Posterior vena cava (tissue), 2 donors: ENCODE data around the gene NIPBL. TPM values are rescaled to one million over a fixed set of nuclear protein-coding genes. Genes with fewer than 3 reads are reported as not detected.

Source experiments
- DNase-seq: peaks from one replicate; pipeline ENCODE4 v3.0.0-alpha.2; 2020; ENCODE audit warnings: low spot score
- intact Hi-C, 2 donors: fragments of 100-400 bp; cut with DNase I; formaldehyde crosslinking; loops; one replicate each; pipeline versions ENCODE4 v1.14.1 to v1.14.2; 2022 to 2023
- total RNA-seq, 2 donors: library from RNA; stranded (reverse); fragmentation: NEBNext Ultra II Directional; extraction: Animal tissue kit (Norgen Biotek cat#: 25700); gene quantifications; one replicate each; pipeline ENCODE4 v1.2.1, GENCODE V29; 2021
- donor health status: DM: yes; HTN: yes; CAD: no.
- donor health status: DM: yes; HTN: yes; CAD: no.

NIPBL gene
- total RNA-seq, 2 donors from 2014 or later: 49.3 to 58.6 TPM

DNA sequence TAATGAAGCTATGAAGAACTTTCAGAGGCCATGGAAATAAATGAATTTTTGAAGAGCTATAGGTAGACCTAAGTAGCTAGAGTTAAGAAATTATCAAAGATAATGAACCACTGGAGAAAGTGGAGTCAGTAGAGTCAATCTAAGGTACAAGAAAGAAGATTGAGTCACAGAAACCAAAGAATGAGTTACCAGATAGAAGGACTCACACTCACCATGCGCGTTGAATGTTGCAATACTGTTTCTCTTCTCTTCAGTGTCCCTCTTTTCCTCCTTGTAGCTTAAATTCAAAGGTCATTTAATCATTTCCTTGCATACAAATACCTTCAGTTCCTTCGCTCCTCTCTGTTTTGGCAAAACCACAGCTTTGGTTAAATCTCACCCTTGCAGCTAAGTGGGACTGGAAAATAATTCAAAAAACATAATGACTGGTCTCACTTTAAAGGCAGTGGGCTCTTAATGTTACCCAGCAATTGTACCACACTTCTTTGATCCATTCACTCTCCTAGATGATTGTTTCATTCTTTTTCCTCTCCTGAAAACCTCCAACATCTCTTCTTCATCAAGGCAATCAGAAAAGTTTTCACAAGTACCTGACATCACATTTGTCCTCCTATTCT lies 58.3 kb downstream of the NIPBL start:
- intact Hi-C loops: no loop called here
- DNase-seq: no peak

DNA sequence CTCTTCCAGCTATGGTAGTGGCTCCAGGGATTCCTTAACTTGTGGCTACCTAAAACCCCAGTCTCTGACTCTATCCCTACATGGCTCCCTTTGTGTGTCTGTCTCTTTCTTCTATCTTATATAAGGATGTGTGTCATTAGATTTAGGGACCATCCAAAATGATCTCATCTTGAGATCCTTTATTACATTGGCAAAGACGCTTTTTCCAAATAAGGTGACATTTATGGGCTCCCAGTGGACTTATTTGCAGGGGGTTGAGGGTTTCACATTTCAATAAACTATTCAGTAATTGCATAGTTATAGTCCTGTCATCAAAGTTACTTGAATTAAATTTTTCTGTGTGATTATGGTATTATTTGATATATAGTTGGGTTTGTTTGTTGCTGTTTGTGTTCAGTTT lies 59.2 kb downstream of the NIPBL start:
- intact Hi-C loops: no loop called here
- no peak for DNase-seq

DNA sequence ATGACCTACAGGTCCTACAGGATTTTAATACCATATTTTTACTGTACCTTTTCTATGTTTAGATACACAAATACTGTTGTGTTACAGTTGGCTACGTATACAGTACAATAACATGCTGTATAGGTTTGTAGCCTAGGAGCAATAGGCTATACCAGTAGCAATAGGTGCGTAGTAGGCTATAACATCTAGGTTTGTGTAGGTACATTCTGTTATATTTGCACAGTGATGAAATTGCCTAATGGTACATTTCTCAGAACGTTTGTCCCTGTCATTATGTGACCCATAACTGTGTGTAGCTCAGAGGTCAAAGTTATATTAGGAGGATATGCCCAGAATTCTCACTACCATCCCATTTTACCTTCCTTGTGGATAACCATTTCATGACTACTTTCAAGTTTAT lies 59.7 kb downstream of the NIPBL start:
- DNase-seq: no peak
- intact Hi-C loops: no loop called here

DNA sequence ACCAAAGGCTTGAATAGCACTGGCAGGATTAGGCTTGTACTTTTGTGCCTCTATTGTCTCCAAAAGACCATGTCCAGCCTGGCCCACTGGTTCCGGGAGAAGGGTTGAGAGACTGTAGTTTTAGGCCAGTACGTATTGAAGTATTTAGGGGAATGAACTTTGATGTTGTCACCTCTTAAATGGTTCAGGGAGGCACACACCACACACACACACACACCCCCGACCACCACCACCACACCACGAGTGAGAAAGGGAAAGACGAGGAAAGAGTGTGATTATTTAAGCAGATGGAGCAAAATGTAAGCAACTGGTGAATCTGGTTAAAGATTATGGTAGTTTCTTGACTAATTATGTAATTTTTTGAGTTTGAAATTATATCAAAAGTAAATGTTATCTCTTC lies 61.6 kb downstream of the NIPBL start:
- intact Hi-C loops: no loop called here
- no peak for DNase-seq

DNA sequence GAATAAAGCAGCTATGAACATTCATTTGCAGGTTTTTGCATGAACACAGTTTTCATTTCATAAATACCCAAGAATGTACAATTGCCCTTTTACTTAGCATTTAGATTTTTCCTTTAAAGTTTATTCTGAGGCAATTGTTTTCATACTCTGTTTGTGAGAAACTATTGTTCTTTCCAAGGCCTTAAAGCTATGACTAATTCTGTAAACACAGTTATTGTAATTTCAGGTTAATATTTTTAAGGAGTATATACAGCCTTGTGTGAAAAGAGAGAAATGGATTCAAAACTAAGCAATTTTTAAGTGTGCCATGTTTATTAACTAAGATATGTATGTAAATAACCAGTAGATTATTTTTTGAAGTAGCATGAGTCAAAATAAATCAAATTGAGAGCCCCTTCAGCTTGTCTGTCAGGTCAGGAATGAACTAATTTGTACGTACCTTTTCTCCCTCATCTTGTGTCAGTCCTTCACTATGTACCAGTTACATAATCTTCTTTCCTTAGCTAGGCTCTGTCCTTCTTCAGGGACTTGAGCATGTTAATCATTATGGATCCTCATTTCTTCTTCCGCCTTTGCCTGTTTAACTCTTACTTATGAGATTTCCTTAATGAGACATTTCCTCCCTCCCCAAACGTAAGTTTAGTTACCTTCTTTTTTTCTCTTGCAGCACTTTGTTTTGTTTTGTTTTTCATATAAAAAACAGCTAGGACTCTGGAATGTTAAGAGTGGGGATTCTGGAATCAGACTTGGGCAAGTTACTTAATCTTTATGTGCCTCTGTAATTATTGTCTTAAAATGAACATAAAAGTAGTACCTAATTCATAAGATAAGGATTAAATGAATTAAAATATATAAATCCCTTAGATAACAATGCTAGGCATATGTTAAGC lies 63.6 kb downstream of the NIPBL start:
- intact Hi-C loops: loop anchor here in 1 of 2 donors (2.0 kb wide), 1 partner anchor 25 kb away; no protein-coding TSS in a partner anchor

DNA sequence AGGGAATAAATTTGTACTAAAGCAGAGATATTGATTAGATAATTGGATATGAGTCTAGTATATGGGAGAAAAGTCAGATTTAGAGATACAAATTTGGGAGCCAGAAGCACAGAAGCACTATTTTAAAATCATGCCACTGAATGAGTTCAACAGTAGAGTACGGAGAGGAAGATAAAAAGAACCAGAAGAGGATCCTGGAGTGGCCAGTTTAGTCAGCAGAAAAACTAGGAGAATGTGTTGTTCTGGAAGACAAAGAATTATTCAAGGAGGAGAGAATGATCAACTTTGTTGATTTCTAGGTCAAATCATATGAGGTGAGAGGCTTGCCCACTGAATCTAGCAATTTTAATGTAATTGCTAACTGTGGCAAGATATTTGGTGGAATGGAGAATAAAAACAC lies 67.0 kb downstream of the NIPBL start:
- DNase-seq: no peak
- intact Hi-C loops: no loop called here

More for the DNA sequence above, 63.6 kb downstream of the NIPBL start:
- no peak for DNase-seq

DNA sequence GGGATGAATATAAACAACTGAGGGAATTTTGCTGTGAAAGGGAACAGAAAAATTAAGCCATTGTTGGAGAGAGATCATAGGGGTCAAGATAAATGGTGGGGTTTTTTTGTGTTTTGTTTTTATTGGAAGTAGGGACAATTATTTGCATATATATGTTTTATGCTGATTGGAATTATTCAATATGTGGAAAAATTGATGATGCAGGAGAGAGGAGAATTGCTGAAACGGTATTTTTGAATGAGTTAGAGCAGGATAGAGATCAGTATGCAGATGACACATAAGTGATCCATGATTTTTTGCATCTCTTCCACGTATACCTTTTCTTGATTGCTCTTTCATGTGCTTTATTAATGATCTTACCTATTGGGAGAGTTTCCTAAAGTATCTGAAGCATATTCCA lies 67.5 kb downstream of the NIPBL start:
- intact Hi-C loops: no loop called here
- no peak for DNase-seq

DNA sequence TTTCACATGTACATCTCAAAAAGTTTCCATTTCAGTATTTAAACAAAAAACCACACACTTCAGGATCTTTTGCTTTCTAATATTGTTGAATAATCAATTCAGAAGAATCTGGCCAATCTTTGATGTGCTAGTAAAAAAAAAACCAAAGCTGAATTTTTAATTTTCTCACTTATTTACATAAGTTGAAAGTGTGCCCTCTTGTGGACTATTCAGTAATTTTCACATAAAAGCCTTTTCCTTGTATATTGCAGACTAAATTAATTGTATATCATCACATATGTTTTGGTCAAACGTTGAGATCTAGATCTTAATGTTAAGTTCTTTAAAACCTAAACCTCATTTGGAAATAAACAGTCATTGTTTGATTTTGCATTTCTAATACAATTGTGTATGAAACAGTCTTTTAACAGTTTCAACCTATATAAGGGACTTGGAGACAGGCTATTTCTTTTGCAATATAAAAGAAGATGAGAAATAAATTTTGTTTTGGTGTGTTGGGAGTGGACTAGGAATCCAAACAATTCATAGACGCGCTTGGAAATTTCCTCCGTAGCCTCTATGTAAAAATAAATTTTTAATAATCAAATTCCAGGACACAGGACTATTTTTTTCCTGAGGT lies 68.1 kb downstream of the NIPBL start:
- no peak for DNase-seq
- intact Hi-C loops: loop anchor here in 1 of 2 donors (5.0 kb wide), 1 partner anchor 278 kb away; no protein-coding TSS in a partner anchor

DNA sequence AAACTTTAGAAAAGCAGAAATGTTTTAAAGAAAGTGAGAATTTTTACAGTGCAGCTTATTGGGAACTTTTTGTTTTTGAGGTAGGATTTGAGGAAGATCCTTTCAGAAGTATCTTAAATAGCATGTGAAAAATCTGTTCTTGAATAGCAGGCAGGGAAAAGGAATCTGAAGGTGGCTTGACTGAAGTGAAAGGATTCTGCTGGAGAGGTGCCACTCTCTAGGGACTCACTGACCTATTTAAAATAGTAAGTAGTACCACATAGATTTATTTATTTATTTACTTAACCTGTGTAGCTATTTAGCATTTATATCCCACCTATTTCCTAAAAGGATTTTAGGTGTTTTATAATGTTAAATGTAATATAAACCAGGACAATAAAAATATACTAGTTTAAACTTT lies 69.1 kb downstream of the NIPBL start:
- intact Hi-C loops: loop anchor here in 1 of 2 donors (5.0 kb wide), 1 partner anchor 277 kb away; no protein-coding TSS in a partner anchor
- no peak for DNase-seq

DNA sequence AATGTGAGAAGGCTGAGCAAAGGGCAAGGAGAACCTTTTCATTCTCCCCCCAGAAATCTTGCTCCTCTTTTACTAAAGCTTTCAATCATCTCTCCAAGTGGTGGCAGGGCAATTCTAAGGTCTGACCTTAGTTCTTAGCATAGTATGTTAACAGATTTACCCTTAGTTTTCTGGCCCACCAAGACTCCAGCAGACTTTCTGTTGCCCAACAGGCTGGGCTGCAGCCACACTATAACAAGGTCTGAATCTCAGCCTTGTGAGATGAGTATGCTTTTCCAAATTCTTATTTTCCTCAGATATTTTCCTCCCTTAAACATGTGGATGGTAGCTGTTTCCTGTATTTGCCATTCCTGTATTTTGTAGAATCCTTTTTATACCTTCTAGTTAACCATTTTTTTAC lies 69.5 kb downstream of the NIPBL start:
- no peak for DNase-seq
- intact Hi-C loops: loop anchor here in 1 of 2 donors (5.0 kb wide), 1 partner anchor 276 kb away; no protein-coding TSS in a partner anchor

DNA sequence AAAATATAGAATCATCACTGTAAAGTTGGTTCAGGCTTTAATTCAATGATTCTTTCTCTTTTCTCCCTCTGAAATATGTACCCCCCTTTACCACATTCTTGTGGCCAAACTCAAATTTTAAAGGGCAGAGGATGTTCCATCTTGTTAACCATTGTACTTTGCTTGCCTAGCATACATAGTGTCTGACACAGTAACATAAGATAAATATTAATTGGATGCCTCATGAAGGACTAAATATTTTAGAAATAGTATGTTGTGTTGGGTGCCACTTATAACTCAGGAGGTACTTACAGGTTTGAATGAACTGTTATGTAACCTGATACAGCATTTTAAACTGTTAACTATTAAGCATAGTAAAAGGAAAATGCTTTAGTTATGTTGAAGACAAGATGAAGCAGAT lies 71.5 kb downstream of the NIPBL start:
- intact Hi-C loops: loop anchor here in 1 of 2 donors (5.0 kb wide), 1 partner anchor 274 kb away; no protein-coding TSS in a partner anchor
- DNase-seq: no peak

DNA sequence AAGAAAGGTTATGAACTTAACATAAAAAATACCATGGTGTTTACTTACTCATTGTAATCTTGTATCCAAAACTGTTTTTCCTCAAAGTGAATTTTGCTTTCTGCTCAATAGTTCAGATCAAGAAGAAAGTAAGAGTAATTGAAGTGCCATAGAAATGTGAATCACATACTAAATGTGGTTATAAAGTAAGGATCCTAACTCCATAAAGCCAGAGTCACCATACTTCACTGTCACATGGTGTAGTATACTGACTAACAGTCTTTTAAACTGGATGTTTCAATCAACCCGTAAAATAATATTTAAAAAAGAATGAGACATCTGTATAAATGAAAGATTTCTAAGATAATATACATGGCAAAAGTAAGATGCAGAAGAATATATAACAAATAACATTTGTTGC lies 72.1 kb downstream of the NIPBL start:
- DNase-seq: no peak
- intact Hi-C loops: loop anchor here in 1 of 2 donors (5.0 kb wide), 1 partner anchor 274 kb away; no protein-coding TSS in a partner anchor

DNA sequence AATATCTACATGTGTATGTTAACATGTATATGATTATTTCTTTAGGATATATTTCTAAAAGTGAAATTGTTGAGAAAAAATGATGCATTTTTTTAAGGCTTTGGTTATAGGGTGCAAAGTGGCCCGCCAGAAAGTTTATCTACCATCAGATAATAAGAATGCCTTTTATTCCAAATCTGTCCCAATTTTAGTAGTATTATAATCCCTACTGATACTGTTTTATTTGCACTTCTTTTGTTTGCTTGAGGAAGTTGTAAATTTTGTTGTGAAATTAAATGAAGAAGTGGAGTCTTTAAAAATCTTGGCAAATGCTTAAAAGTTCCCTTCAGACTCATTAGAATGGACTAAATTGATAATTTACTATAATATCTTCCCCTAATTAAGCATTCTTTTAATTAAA lies 73.0 kb downstream of the NIPBL start:
- no peak for DNase-seq
- intact Hi-C loops: loop anchor here in 1 of 2 donors (5.0 kb wide), 1 partner anchor 273 kb away; no protein-coding TSS in a partner anchor

DNA sequence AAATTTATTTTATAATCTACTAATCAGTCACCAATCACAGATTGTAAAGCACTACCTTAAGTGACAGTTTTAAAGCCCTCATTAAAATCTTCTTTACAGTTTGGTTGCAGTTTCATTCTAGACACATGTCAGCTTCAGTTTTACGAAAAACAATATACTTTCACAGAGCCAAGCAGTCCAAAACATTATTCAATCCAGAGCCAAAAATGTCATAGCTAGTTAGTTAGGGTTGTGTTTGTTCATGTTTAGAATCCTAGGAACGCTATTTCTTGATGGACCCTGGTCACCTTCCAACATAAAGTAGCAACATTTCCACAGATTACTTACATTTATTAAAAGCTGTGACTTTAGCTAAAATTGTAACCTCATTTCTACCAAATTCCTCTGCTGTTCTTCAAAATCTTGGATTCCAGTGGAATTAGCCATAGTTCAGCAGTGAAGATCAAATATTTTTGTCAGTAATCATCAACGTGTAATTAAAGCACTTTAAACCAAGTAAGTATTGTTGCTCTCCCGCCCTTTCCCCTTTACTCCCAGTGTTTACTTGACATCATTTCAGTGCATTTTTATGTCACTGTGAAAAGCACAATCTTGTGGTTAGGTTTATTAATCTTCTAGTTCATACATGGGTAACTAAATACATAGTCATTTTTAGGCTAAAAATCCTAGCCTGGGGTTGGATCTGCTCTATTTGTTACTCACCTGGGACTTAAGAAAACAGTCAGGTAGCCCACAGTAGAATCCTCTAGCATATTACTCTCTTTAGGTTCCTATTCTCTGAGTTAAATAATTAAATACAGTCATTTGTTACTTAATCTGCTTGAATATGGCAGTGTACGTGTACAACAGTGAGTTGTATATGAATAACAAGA lies 74.3 kb downstream of the NIPBL start:
- intact Hi-C loops: no loop called here
- DNase-seq: no peak

DNA sequence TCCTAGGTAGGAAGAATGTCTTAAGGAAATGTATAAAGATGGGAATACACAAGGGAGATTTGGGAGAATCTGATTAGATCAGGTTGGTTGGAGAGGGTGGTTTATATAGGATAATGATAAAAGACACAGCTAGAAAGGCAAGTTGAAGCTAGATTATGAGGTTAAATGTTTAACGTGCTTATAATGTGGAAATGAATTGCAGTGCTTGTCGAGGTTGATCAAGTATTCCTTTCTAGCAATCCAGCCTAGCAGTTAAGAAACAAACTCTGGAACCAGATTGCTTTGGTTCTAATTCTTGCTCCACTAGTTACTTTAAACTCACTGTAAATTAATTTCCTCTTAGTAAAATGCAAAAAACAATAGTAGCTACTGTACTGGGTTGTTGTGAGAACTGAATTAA lies 76.5 kb downstream of the NIPBL start:
- intact Hi-C loops: no loop called here
- DNase-seq: no peak

DNA sequence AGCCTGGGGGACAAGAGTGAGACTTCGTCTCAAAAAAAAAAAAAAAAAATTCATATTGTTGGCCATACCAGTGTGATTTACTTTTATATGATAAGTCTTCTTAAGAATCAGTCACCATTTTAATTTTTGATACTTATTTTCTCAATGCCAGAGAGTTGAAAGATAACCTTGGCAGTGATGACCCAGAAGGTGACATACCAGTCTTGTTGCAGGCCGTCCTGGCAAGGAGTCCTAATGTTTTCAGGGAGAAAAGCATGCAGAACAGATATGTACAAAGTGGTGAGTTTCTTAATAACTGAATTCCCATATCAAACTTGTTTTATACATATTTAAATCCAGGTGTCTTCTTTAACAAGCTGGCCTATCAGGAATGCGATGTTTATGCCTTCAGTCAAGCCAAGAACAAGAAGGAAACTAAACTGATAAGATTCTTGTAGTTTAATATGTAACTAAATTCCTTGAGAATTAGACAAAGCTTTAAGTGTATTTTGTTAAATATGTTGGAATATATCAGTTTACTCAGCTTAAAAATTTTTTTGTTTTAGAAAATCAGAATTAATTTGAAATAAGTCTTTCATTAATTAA lies 81.5 kb downstream of the NIPBL start:
- intact Hi-C loops: no loop called here

DNA sequence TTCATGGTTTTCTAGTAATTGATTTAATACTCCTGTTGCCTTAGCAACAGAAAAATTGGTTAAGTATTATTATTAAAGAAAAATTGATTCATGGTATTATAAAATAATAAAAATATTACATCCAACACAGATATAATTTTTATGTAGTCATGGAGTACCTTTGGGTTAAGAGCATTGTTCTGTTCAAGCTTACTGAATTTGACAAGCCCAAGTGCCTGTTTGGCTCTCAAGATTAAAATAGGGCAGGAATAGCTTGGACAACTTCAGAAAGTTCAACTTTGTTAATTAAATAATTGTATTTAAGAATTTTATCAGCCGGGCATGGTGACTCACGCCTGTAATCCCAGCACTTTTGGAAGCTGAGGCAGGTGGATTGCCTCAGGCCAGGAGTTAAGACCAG lies 82.0 kb downstream of the NIPBL start:
- intact Hi-C loops: no loop called here
- no peak for DNase-seq

More for the DNA sequence above, 81.5 kb downstream of the NIPBL start:
- no peak for DNase-seq

DNA sequence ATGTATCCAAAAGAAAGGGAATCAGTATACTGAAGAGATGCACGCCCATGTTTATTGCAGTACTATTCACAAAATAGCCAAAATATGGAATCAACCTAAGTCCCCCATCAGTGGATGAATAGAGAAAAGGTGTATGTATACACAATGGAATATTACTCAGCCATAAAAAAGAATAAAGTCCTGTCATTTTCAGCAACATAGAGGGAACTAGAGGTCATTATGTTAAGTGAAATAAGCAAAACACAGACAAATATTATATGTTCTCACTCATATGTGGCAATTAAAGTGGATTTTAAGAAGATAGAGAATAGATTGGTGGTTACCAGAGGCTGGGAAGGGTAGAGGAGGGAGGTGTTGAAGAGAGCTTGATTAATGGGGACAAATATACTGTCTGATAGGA lies 88.6 kb downstream of the NIPBL start:
- intact Hi-C loops: no loop called here
- DNase-seq: no peak
